HepG2 (cell line): ENCODE measurements around the gene UMPS. TPM values are rescaled to one million over a fixed set of nuclear protein-coding genes. Genes with fewer than 3 reads are reported as not detected.
"Not testable (repeated sequence)": the region's sequence is repeated elsewhere in the genome, so short reads cannot be mapped to it uniquely, and the experiment has no call there.

Experiments used
- ATAC-seq: fragments of 200-7000 bp; cut with Tn5 transposase; 3 replicates; pipeline ENCODE4 v1.9.1; 2020; ENCODE audit warnings: mild to moderate bottlenecking, moderate library complexity
- BruUV-seq: library from RNA; stranded (reverse); fragments of 400-500 nt; replicated peaks from 2 replicates; lab custom pipeline; 2021; lab: Mats Ljungman, UMichigan
- CTCF ChIA-PET: fragments of 300-600 bp; formaldehyde crosslinking; extraction: SDS; loops from one replicate; lab custom pipeline; 2021; ENCODE audit warnings: low total read pairs, inconsistent platforms, low intra/inter-chr PET ratio; lab: Yijun Ruan, JAX
- POLR2A ChIA-PET: fragments of 350-600 bp; sonication (Branson Sonifier 250); formaldehyde crosslinking; loops from one replicate; lab custom pipeline; 2020; ENCODE audit warnings: antibody characterized with exemption, inconsistent platforms; lab: Yijun Ruan, JAX
- DNase-seq: peaks from one replicate; pipeline ENCODE4 v3.0.0-alpha.2; 2015; ENCODE audit warnings: low spot score
- FAIRE-seq: peaks from 3 replicates; lab custom pipeline; 2011; peaks lifted over from hg19 to GRCh38; lab: Jason Lieb, UNC
- H2AFZ ChIP-seq: one replicate; pipeline ENCODE4 v1.6.1; 2011; ENCODE audit warnings: low read length, inconsistent platforms
- H3K27ac ChIP-seq: fragments of 300-600 bp; 3 replicates; pipeline ENCODE4 v1.8.0; 2011; ENCODE audit warnings: mixed run types, mild to moderate bottlenecking, mixed read lengths, low read length, inconsistent platforms; ENCODE audit not compliant: insufficient read depth; ENCODE audit errors: extremely low read length
- H3K27me3 ChIP-seq, 2 experiments: fragments of 200-600 bp in 1 of 2; 2 replicates in 1 of 2; 3 replicates in 1 of 2; pipeline versions ENCODE4 v1.6.0 to v1.8.0; 2011; ENCODE audit warnings: low read length in 2 of 2, mild to moderate bottlenecking in 2 of 2, moderate library complexity in 2 of 2, inconsistent platforms in 1 of 2; ENCODE audit not compliant: insufficient read depth in 2 of 2, control insufficient read depth in 1 of 2
- H3K36me3 ChIP-seq, 2 experiments: fragments of 200-600 bp in 1 of 2; replicated peaks in 1 of 2; 2 replicates in 1 of 2; 3 replicates in 1 of 2; pipeline versions ENCODE4 v1.5.1 to v1.8.0; 2011; ENCODE audit warnings: low read length in 2 of 2, inconsistent platforms in 1 of 2; ENCODE audit not compliant: insufficient read depth in 2 of 2, control insufficient read depth in 1 of 2
- H3K4me1 ChIP-seq: 2 replicates; pipeline ENCODE4 v1.5.1; 2012; ENCODE audit warnings: low read length, inconsistent platforms; ENCODE audit not compliant: insufficient read depth
- H3K4me2 ChIP-seq: 2 replicates; pipeline ENCODE4 v1.6.0; 2011; ENCODE audit warnings: low read depth, low read length, inconsistent platforms
- H3K4me3 ChIP-seq, 3 experiments: fragments of 200-600 bp in 1 of 3; sonication (generic), shearing (Covaris generic) in 1 of 3; replicated peaks in 1 of 3; 2 replicates each; pipeline ENCODE4 v1.5.1; 2011 to 2016; ENCODE audit warnings: low read length in 3 of 3, inconsistent platforms in 2 of 3, low read depth in 2 of 3, mild to moderate bottlenecking in 2 of 3, control low read depth in 1 of 3, mixed read lengths in 1 of 3; ENCODE audit not compliant: insufficient read depth in 1 of 3
- H3K79me2 ChIP-seq: one replicate; pipeline ENCODE4 v1.6.1; 2011; ENCODE audit warnings: low read length, inconsistent platforms; ENCODE audit not compliant: insufficient read depth
- H3K9ac ChIP-seq: 2 replicates; pipeline ENCODE4 v1.6.0; 2011; ENCODE audit warnings: mild to moderate bottlenecking, low read depth, low read length, inconsistent platforms; ENCODE audit not compliant: insufficient read depth
- H3K9me3 ChIP-seq: 2 replicates; pipeline ENCODE4 v1.5.1; 2012; ENCODE audit warnings: mild to moderate bottlenecking, low read length
- H4K20me1 ChIP-seq: 2 replicates; pipeline ENCODE4 v1.6.0; 2011; ENCODE audit warnings: inconsistent platforms, mild to moderate bottlenecking, low read length, moderate library complexity; ENCODE audit not compliant: insufficient read depth
- ELF3 ChIP-seq: IDR thresholded peaks from 2 replicates; pipeline ENCODE4 v1.6.1; 2016; ENCODE audit warnings: missing genetic modification reagents, missing compliant biosample characterization
- IKZF4 ChIP-seq: sonication (generic); formaldehyde crosslinking; IDR thresholded peaks from 2 replicates; pipeline ENCODE4 v1.5.1; 2020; ENCODE audit warnings: borderline replicate concordance, mild to moderate bottlenecking, low read depth, missing genetic modification reagents; ENCODE audit errors: not compliant biosample characterization
- IRF9 ChIP-seq: sonication (generic); formaldehyde crosslinking; IDR thresholded peaks from 2 replicates; pipeline ENCODE4 v1.8.0; 2022; ENCODE audit warnings: missing genetic modification reagents, mild to moderate bottlenecking, borderline replicate concordance
- KLF9 ChIP-seq: IDR thresholded peaks from 2 replicates; pipeline ENCODE4 v1.6.1; 2016; ENCODE audit warnings: low read depth
- MXD3 ChIP-seq: IDR thresholded peaks from 2 replicates; pipeline ENCODE4 v1.6.1; 2016; ENCODE audit warnings: mild to moderate bottlenecking, missing biosample characterization, missing genetic modification reagents
- ZBTB1 ChIP-seq: sonication (generic); formaldehyde crosslinking; IDR thresholded peaks from 2 replicates; pipeline ENCODE4 v1.4.0; 2020; ENCODE audit warnings: missing genetic modification reagents, borderline replicate concordance
- ZFP82 ChIP-seq: sonication (generic); formaldehyde crosslinking; IDR thresholded peaks from 2 replicates; pipeline ENCODE4 v1.5.1; 2020; ENCODE audit warnings: mild to moderate bottlenecking, missing genetic modification reagents, borderline replicate concordance
- ZNF337 ChIP-seq: sonication (generic); formaldehyde crosslinking; IDR thresholded peaks from 2 replicates; pipeline ENCODE4 v1.5.1; 2020; ENCODE audit warnings: missing genetic modification reagents, low read depth, mild to moderate bottlenecking, borderline replicate concordance
- WGBS: methylation state at CpG from one replicate; pipeline ENCODE4 v1.1.6; 2017; ENCODE audit warnings: low lambda C conversion rate; 5-methylcytosine and 5-hydroxymethylcytosine counted together
- in situ Hi-C: cut with HindIII; loops from 2 replicates; pipeline ENCODE4 v1.10.0; 2017; ENCODE audit warnings: low pct_unique_long_range_greater_than_20kb; ENCODE audit not compliant: extremely low pct_ligation_motif_present
- intact Hi-C: fragments of 100-400 bp; cut with micrococcal nuclease; formaldehyde crosslinking; loops from one replicate; pipeline ENCODE4 v1.10.0; 2022; ENCODE audit not compliant: unreplicated experiment
- polyA plus RNA-seq, 8 experiments: library from polyadenylated mRNA; depleted of rRNA in 3 of 8; stranded (reverse) in 7 of 8; unstranded in 1 of 8; fragments of >200 nt; fragmentation: Illumina TruSeq in 4 of 8; extraction: Trizol in 4 of 8; gene quantifications; 2 replicates each; pipeline versions ENCODE4 v1.2.1 to v1.2.3, GENCODE V29; 2011 to 2016; ENCODE audit warnings: low read depth in 4 of 8, missing spikeins in 1 of 8, mixed read lengths in 1 of 8; ENCODE audit not compliant: insufficient read depth in 1 of 8
- total RNA-seq, 5 experiments: library from RNA; depleted of rRNA; stranded (reverse); fragments of >200 nt; fragmentation: Illumina TruSeq; extraction: Trizol; gene quantifications; 2 replicates each; pipeline ENCODE4 v1.2.3, GENCODE V29; 2016; ENCODE audit warnings: low read depth in 1 of 5

The UMPS gene
- total and polyA plus RNA-seq, 2 of the 13 experiments (the other 11 are each of a cell fraction or from before 2014, with no cell fraction given), result 52.7 to 74.2 TPM

- in situ Hi-C loops, POLR2A ChIA-PET, BruUV-seq, H3K4me2 ChIP-seq, H3K9me3 ChIP-seq, DNase-seq, H2AFZ ChIP-seq, H3K27ac ChIP-seq, H3K27me3 ChIP-seq, H3K79me2 ChIP-seq, ATAC-seq, H3K9ac ChIP-seq, H3K4me3 ChIP-seq, CTCF ChIA-PET, FAIRE-seq, H4K20me1 ChIP-seq: not testable (repeated sequence)
- intact Hi-C loops, result loop anchor here (5.0 kb wide), 1 partner anchor 48 kb away; no protein-coding TSS in a partner anchor
- 100% methylated on average over 1 of the region's 5 CpGs for WGBS
- Histone ChIP-seq H3K4me1 (peaks cover 36% of the 10 kb centered on the region), H3K36me3 (peaks cover 28 to 58% of the 10 kb centered on the region in 2 experiments)
Observed at GRCh38 chr3:124789103-124789502, 58.9 kb downstream of the UMPS start.

- H3K79me2 ChIP-seq, result no peaks in the 10 kb centered on the region
- CTCF ChIA-PET, result no interaction called here
- DNase-seq, result no peak
- no peak for FAIRE-seq
- TF ChIP-seq ZNF337 (CRISPR knock-in tag) (no peak), ZBTB1 (CRISPR knock-in tag) (no peak), MXD3 (no peak), IRF9 (CRISPR knock-in tag) (no peak), ZFP82 (no peak), KLF9 (no peak), ELF3 (no peak), IKZF4 (no peak)
- H3K4me2 ChIP-seq, result no peak overlapping the region
- in situ Hi-C loops (no loop called here), intact Hi-C loops (no loop called here)
- H2AFZ ChIP-seq, result no peak overlapping the region
- H3K4me1 ChIP-seq, result peaks cover 36% of the 10 kb centered on the region
- no peak overlapping the region for H3K4me3 ChIP-seq
- H3K36me3 ChIP-seq, result peaks cover 26 to 60% of the 10 kb centered on the region in 2 experiments
- no peaks in the 10 kb centered on the region for H3K9me3 ChIP-seq
- H3K27me3 ChIP-seq, result no peaks in the 10 kb centered on the region; a peak in 1 of 5 replicates
- no peaks in the 10 kb centered on the region for H4K20me1 ChIP-seq
- WGBS, result 100% methylated on average over 4 of the region's 4 CpGs
- no peak for ATAC-seq
- H3K27ac ChIP-seq, result no peak overlapping the region
- POLR2A ChIA-PET, result no interaction called here
- no peak overlapping the region for H3K9ac ChIP-seq
- no TSS peak for BruUV-seq
Observed at GRCh38 chr3:124791142-124791541, 60.9 kb downstream of the UMPS start.
